HCT116 (cell line): Measurements from ENCODE around the gene NPLOC4. TPM values are rescaled to one million over a fixed set of nuclear protein-coding genes. Genes with fewer than 3 reads are reported as not detected.

Experiments
- ATAC-seq: fragments of 200-7000 bp; cut with Tn5 transposase; 2 replicates; pipeline ENCODE4 v1.9.1; 2020; ENCODE audit warnings: mild to moderate bottlenecking, moderate library complexity
- BruUV-seq: library from RNA; stranded (reverse); fragments of 400-500 nt; replicated peaks from 2 replicates; lab custom pipeline; 2021; lab: Mats Ljungman, UMichigan
- CTCF ChIA-PET: fragments of 300-600 bp; sonication (Branson Sonifier 250); formaldehyde crosslinking; loops from one replicate; lab custom pipeline; 2021; ENCODE audit warnings: antibody characterized with exemption; lab: Charles Lee
- POLR2A ChIA-PET: fragments of 300-600, 350-600 bp; sonication (Branson Sonifier 250); formaldehyde crosslinking; loops from one replicate; lab custom pipeline; 2021; ENCODE audit warnings: antibody characterized with exemption; lab: Charles Lee
- RAD21 ChIA-PET, 2 experiments: fragments of 300-600 bp; sonication (Branson Sonifier 250); formaldehyde crosslinking; loops; one replicate each; lab custom pipeline; 2023; ENCODE audit warnings: low total read pairs in 2 of 2; ENCODE audit not compliant: uncharacterized antibody in 2 of 2, unreplicated experiment in 2 of 2, low non-redundant PET in 1 of 2; lab: Charles Lee
- DNase-seq: peaks from one replicate; pipeline ENCODE4 v3.0.0-alpha.2; 2010; ENCODE audit warnings: low read depth, low spot score
- H2AFZ ChIP-seq: fragments of 200-600 bp; shearing (Covaris generic), sonication (generic); 2 replicates; pipeline ENCODE4 v1.6.1; 2017; ENCODE audit warnings: low read depth, mixed run types, mixed read lengths, antibody characterized with exemption, low read length; ENCODE audit not compliant: poor library complexity, severe bottlenecking
- H3K27ac ChIP-seq: 2 replicates; pipeline ENCODE4 v1.5.1; 2012; ENCODE audit warnings: low read depth, low read length
- H3K27me3 ChIP-seq: fragments of 200-600 bp; sonication (generic); 2 replicates; pipeline ENCODE4 v1.6.1; 2016; ENCODE audit warnings: mixed run types, low read length, mixed read lengths; ENCODE audit not compliant: insufficient read depth
- H3K36me3 ChIP-seq, 2 experiments: fragments of 200-500 bp in 1 of 2; fragments of 200-600 bp in 1 of 2; sonication (Bioruptor generic) in 1 of 2; sonication (generic) in 1 of 2; 2 replicates each; pipeline versions ENCODE4 v1.5.1 to v1.6.1; 2014 to 2016; ENCODE audit warnings: low read length in 2 of 2, inconsistent platforms in 1 of 2, mixed read lengths in 1 of 2, mixed run types in 1 of 2; ENCODE audit not compliant: insufficient read depth in 2 of 2, control insufficient read depth in 1 of 2
- H3K4me1 ChIP-seq, 2 experiments: fragments of 200-600 bp in 1 of 2; sonication (generic) in 1 of 2; 2 replicates each; pipeline versions ENCODE4 v1.5.1 to v1.6.1; 2012 to 2017; ENCODE audit warnings: low read length in 2 of 2, inconsistent platforms in 1 of 2, mild to moderate bottlenecking in 1 of 2, mixed read lengths in 1 of 2, mixed run types in 1 of 2, moderate library complexity in 1 of 2; ENCODE audit not compliant: insufficient read depth in 2 of 2, control insufficient read depth in 1 of 2
- H3K4me2 ChIP-seq: fragments of 200-600 bp; sonication (generic); 2 replicates; pipeline ENCODE4 v1.6.1; 2017; ENCODE audit warnings: mixed run types, low read length, mixed read lengths
- H3K4me3 ChIP-seq, 2 experiments: fragments of 200-600 bp in 1 of 2; sonication (generic) in 1 of 2; replicated peaks in 1 of 2; 2 replicates each; pipeline ENCODE4 v1.5.1; 2011 to 2016; ENCODE audit warnings: low read length in 2 of 2, control low read depth in 1 of 2, low read depth in 1 of 2, mild to moderate bottlenecking in 1 of 2, mixed read lengths in 1 of 2, mixed run types in 1 of 2
- H3K79me2 ChIP-seq: fragments of 200-600 bp; sonication (generic); 2 replicates; pipeline ENCODE4 v1.6.1; 2017; ENCODE audit warnings: mild to moderate bottlenecking, mixed run types, low read length, moderate library complexity, mixed read lengths; ENCODE audit not compliant: insufficient read depth
- H3K9ac ChIP-seq: fragments of 200-600 bp; sonication (generic); 2 replicates; pipeline ENCODE4 v1.6.1; 2016; ENCODE audit warnings: low read length, mixed read lengths
- H3K9me2 ChIP-seq: fragments of 200-600 bp; sonication (generic), shearing (Covaris generic); 2 replicates; pipeline ENCODE4 v1.6.1; 2017; ENCODE audit warnings: mixed run types, mild to moderate bottlenecking, moderate library complexity; ENCODE audit not compliant: insufficient read depth
- H3K9me3 ChIP-seq, 2 experiments: fragments of 200-500 bp in 1 of 2; fragments of 200-600 bp in 1 of 2; sonication (Bioruptor generic) in 1 of 2; sonication (generic) in 1 of 2; 2 replicates each; pipeline ENCODE4 v1.6.1; 2014 to 2017; ENCODE audit warnings: low read length in 2 of 2, mixed read lengths in 2 of 2, inconsistent platforms in 1 of 2, low read depth in 1 of 2, mild to moderate bottlenecking in 1 of 2, mixed run types in 1 of 2, moderate library complexity in 1 of 2; ENCODE audit not compliant: control insufficient read depth in 1 of 2, insufficient read depth in 1 of 2
- H4K20me1 ChIP-seq: fragments of 200-600 bp; sonication (generic), shearing (Covaris generic); 2 replicates; pipeline ENCODE4 v1.6.1; 2017; ENCODE audit warnings: mixed run types, mild to moderate bottlenecking, moderate library complexity; ENCODE audit not compliant: insufficient read depth
- EGR1 ChIP-seq: IDR thresholded peaks from 2 replicates; pipeline ENCODE4 v1.6.1; 2012; ENCODE audit warnings: low read depth
- ELF1 ChIP-seq: IDR thresholded peaks from 2 replicates; pipeline ENCODE4 v1.6.1; 2012; ENCODE audit warnings: low read depth, borderline replicate concordance
- JUND ChIP-seq: IDR thresholded peaks from 2 replicates; pipeline ENCODE4 v1.6.1; 2012
- POLR2A ChIP-seq: IDR thresholded peaks from 2 replicates; pipeline ENCODE4 v1.7.0; 2011; ENCODE audit warnings: borderline replicate concordance; ENCODE audit not compliant: insufficient read depth, insufficient read length; ENCODE audit errors: extremely low read depth
- SIN3A ChIP-seq: IDR thresholded peaks from 2 replicates; pipeline ENCODE4 v1.6.1; 2012; ENCODE audit warnings: low read depth
- YY1 ChIP-seq: IDR thresholded peaks from 2 replicates; pipeline ENCODE4 v1.6.1; 2011; ENCODE audit warnings: low read length, low read depth, moderate library complexity, mild to moderate bottlenecking; ENCODE audit not compliant: insufficient replicate concordance; ENCODE audit errors: extremely low read depth
- intact Hi-C: fragments of 100-400 bp; cut with micrococcal nuclease; formaldehyde crosslinking; loops from 2 replicates; pipeline ENCODE4 v1.10.0; 2022
- total RNA-seq: library from RNA; stranded (reverse); gene quantifications from one replicate; pipeline ENCODE4 v1.2.1, GENCODE V29; 2021; ENCODE audit not compliant: unreplicated experiment
- TF ChIP-seq, protein P1 (sequence below): IDR thresholded peaks from 2 replicates; pipeline ENCODE4 v1.6.1; 2011; ENCODE audit warnings: mild to moderate bottlenecking, low read length, moderate library complexity; ENCODE audit not compliant: insufficient replicate concordance; ENCODE audit errors: extremely low read depth
- TF ChIP-seq, protein P2 (sequence below): IDR thresholded peaks from 2 replicates; pipeline ENCODE4 v1.6.1; 2012; ENCODE audit warnings: low read depth

NPLOC4 gene
- total RNA-seq, 1 experiment from 2014 or later: 137 TPM

DNA sequence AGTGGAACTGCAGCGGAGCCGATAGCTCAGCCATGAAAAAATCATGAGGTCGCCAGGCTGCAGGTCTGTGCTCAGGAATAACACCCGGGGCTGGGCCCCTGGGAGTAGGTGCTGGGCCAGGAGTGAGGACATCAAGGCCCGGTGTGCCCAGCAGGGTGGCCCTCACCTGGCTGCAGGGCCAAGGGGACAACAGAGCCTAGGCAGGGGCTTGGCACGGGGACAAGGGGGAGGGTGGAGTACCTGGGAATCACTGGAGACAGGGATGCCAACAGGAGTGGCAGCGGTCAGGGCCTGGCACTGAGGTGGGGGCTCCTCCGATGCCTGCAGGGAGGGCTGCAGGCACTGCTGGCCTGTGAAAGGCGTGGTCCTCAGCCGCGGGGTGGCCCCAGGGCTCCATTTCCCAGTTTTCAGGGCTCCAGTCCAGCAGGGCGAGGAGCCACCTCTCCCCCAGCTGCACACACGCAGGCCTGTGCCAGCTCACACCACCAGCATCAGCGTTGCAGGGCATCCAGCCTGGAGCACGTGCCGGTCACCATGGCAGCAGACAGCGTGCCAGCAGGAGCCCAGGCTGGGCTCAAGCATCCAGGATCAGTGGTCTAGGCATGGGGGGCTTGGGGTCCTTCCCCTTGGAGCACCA is 113.4 kb downstream of the NPLOC4 start:
- no peak for DNase-seq
- H3K4me1 ChIP-seq: peaks cover 27 to 55% of the 10 kb centered on the region in 2 experiments
- H4K20me1 ChIP-seq: no peaks in the 10 kb centered on the region
- H3K36me3 ChIP-seq: no peaks in the 10 kb centered on the region
- H3K9ac ChIP-seq: no peak overlapping the region
- no peak overlapping the region for H3K4me2 ChIP-seq
- TF ChIP-seq, protein P1, sequence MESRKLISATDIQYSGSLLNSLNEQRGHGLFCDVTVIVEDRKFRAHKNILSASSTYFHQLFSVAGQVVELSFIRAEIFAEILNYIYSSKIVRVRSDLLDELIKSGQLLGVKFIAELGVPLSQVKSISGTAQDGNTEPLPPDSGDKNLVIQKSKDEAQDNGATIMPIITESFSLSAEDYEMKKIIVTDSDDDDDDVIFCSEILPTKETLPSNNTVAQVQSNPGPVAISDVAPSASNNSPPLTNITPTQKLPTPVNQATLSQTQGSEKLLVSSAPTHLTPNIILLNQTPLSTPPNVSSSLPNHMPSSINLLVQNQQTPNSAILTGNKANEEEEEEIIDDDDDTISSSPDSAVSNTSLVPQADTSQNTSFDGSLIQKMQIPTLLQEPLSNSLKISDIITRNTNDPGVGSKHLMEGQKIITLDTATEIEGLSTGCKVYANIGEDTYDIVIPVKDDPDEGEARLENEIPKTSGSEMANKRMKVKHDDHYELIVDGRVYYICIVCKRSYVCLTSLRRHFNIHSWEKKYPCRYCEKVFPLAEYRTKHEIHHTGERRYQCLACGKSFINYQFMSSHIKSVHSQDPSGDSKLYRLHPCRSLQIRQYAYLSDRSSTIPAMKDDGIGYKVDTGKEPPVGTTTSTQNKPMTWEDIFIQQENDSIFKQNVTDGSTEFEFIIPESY: no peak
- TF ChIP-seq POLR2A: no peak
- TF ChIP-seq, all 23 proteins: peak for 0
- Histone ChIP-seq H2AFZ (no peak overlapping the region), H3K27me3 (no peaks in the 10 kb centered on the region), H3K4me3 (no peak overlapping the region), H3K9me3 (no peaks in the 10 kb centered on the region), H3K79me2 (no peaks in the 10 kb centered on the region), H3K27ac (no peak overlapping the region; the same call in 1 of the 2 replicates), H3K9me2 (no peaks in the 10 kb centered on the region)
- ATAC-seq: no peak
- ChIA-PET CTCF (interaction anchor here (0.8 kb wide), 1 partner anchor 39 kb away, joined by 3 read pairs; no protein-coding TSS in a partner anchor), POLR2A (no interaction called here), RAD21 (no interaction called here)
- no TSS peak for BruUV-seq
- intact Hi-C loops: no loop called here

DNA sequence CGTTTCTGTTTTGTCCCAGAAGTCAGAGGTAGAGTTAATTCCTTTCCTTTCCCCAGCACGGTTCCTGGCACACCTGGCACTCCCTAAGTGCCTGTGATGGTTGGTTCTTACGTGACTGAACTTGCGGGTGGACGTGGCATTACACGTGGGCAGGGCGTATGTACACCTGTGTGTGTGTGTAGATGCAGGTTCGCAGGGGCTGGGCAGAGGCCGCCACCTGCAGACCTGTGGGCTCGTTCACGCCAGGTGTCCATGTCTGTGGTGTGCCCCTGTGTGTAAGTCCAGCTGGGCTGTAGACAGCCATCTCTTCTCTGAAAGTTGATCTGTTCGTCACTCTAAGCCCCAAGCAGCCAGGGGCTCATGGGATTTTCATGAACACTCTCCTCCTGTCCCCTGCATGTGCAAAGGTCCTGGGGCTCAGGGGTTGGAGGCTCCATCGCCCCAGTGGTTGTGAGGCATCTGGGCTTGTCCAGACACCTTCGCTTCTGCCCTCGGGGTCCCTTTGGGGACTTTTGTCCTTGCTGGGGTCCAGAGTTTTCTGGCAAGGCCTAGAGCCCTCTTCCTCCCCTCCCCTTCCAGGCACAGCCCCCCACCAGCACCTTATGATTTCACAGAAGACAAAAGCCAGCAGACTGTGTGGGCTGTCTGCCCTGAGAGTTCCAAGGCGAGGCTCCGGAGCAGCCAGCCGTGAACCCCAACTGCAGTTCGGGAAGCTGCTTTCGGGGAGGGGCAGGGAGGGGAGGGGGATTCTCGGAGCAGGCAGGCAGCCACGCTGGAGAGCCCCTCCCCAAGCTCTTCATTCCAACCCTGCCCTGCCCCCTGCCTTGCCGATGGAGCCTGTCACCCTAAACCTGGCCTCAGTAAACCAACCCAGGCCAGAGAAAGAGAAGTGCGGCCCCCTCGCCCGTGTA is 114.2 kb downstream of the NPLOC4 start:
- no peaks in the 10 kb centered on the region for H4K20me1 ChIP-seq
- ATAC-seq (no peak), DNase-seq (no peak)
- H3K27me3 ChIP-seq: no peaks in the 10 kb centered on the region
- H3K9me2 ChIP-seq: no peaks in the 10 kb centered on the region
- H3K4me3 ChIP-seq: no peak overlapping the region
- no TSS peak for BruUV-seq
- H3K4me2 ChIP-seq: no peak overlapping the region
- ChIA-PET POLR2A (no interaction called here), CTCF (interaction anchor here (0.8 kb wide), 1 partner anchor 38 kb away, joined by 3 read pairs; no protein-coding TSS in a partner anchor), RAD21 (no interaction called here)
- intact Hi-C loops: no loop called here
- no peaks in the 10 kb centered on the region for H3K36me3 ChIP-seq
- no peak overlapping the region for H3K27ac ChIP-seq
- H2AFZ ChIP-seq: no peak overlapping the region
- H3K79me2 ChIP-seq: 0 out of 2 replicates have a peak, but pooled peaks cover 5% of the 10 kb centered on the region
- H3K4me1 ChIP-seq: peaks cover 31 to 55% of the 10 kb centered on the region in 2 experiments
- H3K9ac ChIP-seq: no peak overlapping the region
- no peaks in the 10 kb centered on the region for H3K9me3 ChIP-seq
- no peak for TF ChIP-seq YY1
- no peak for TF ChIP-seq EGR1
- TF ChIP-seq POLR2A: no peak
- TF ChIP-seq SIN3A: no peak
- TF ChIP-seq ELF1: no peak
- no peak for TF ChIP-seq JUND
- TF ChIP-seq, protein P2, sequence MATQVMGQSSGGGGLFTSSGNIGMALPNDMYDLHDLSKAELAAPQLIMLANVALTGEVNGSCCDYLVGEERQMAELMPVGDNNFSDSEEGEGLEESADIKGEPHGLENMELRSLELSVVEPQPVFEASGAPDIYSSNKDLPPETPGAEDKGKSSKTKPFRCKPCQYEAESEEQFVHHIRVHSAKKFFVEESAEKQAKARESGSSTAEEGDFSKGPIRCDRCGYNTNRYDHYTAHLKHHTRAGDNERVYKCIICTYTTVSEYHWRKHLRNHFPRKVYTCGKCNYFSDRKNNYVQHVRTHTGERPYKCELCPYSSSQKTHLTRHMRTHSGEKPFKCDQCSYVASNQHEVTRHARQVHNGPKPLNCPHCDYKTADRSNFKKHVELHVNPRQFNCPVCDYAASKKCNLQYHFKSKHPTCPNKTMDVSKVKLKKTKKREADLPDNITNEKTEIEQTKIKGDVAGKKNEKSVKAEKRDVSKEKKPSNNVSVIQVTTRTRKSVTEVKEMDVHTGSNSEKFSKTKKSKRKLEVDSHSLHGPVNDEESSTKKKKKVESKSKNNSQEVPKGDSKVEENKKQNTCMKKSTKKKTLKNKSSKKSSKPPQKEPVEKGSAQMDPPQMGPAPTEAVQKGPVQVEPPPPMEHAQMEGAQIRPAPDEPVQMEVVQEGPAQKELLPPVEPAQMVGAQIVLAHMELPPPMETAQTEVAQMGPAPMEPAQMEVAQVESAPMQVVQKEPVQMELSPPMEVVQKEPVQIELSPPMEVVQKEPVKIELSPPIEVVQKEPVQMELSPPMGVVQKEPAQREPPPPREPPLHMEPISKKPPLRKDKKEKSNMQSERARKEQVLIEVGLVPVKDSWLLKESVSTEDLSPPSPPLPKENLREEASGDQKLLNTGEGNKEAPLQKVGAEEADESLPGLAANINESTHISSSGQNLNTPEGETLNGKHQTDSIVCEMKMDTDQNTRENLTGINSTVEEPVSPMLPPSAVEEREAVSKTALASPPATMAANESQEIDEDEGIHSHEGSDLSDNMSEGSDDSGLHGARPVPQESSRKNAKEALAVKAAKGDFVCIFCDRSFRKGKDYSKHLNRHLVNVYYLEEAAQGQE: no peak
